Ecto neural progenitor cell (in vitro differentiated cells): ENCODE data around the gene CDH11.

Source experiments
- DNase-seq: peaks from one replicate; pipeline ENCODE4 v3.0.0-alpha.2; 2018; ENCODE audit warnings: low spot score

Gene CDH11

GRCh38 chr16:64916051-64916450, 205.8 kb downstream of the CDH11 start:
- no peak for DNase-seq

- no peak for DNase-seq
Measured at GRCh38 chr16:64910356-64910755, 211.5 kb downstream of the CDH11 start.

GRCh38 chr16:64907844-64908243, 214.0 kb downstream of the CDH11 start:
- DNase-seq: no peak

GRCh38 chr16:64903770-64904169, 218.1 kb downstream of the CDH11 start:
- no peak for DNase-seq

GRCh38 chr16:64900517-64900916, 221.3 kb downstream of the CDH11 start:
- DNase-seq: no peak

- no peak for DNase-seq
Measured at GRCh38 chr16:64900019-64900418, 221.8 kb downstream of the CDH11 start.

- no peak for DNase-seq
Measured at GRCh38 chr16:64898159-64898558, 223.7 kb downstream of the CDH11 start.
